MM.1S (cell line): Measurements from ENCODE around the gene LAMA4.

Experiments used
- CTCF ChIP-seq: fragments of 300-600 bp; sonication (generic); IDR thresholded peaks from 2 replicates; pipeline ENCODE4 v1.5.1; 2016; ENCODE audit warnings: antibody characterized with exemption, low read length, mixed read lengths
- EZH2 ChIP-seq: fragments of 300-600 bp; sonication (generic); optimal IDR thresholded peaks from 2 replicates; pipeline ENCODE3; 2017; ENCODE audit warnings: low read depth, mild to moderate bottlenecking, antibody characterized with exemption, low read length, mixed read lengths
- EZH2phosphoT487 ChIP-seq: fragments of 300-600 bp; sonication (generic); IDR thresholded peaks from 2 replicates; pipeline ENCODE4 v1.6.1; 2018; ENCODE audit warnings: antibody characterized with exemption, low read length

- TF ChIP-seq CTCF (no peak), EZH2phosphoT487 (no peak), EZH2 (no peak)
Measured at GRCh38 chr6:112232845-112233256, 21.5 kb downstream of the LAMA4 start.
